ENCODE measurements around the gene ELFN1. TPM values are rescaled to one million over a fixed set of nuclear protein-coding genes. Genes with fewer than 3 reads are reported as not detected.

The ELFN1 gene
- total RNA-seq, 1 donor from 2014 or later = 2.2 TPM

DNA sequence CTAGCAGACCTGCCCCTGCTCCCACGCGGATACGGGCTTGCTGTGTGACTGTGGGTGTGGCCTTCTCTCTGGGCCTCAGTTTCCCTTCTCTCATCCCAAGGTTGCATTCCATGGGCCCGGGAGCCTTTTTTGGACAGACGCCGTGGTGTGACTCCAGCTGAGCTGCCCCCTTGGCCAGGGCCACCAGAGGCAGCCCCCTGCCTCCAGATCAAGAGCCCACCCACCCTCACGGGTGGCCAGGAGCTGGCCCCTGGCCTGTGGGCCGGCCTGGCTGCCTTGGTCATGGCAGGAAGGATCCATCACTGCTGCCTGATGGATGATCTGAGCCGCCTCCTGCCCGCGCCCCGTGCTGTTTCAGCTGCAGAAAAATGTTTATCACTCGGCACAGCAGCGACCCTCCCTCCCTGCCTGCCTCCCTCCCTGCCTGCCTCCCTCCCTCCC is 27.8 kb upstream of the ELFN1 start:
- no peaks in the 10 kb centered on the region for H3K27me3 ChIP-seq
- peaks cover 8% of the 10 kb centered on the region for H3K9me3 ChIP-seq
- H3K4me1 ChIP-seq = no peaks in the 10 kb centered on the region
- no peak overlapping the region for H3K27ac ChIP-seq
- intact Hi-C loops (cut with DNase I) = no loop called here
- no peak for DNase-seq (ENCODE audit: extremely low spot score in 2 of 2)
- no peak overlapping the region for H3K4me3 ChIP-seq
- H3K36me3 ChIP-seq = no peaks in the 10 kb centered on the region
- TF ChIP-seq POLR2AphosphoS5 (IDR thresholded peaks at IDR 0.05; ENCODE audit: insufficient read depth in 1 of 2, low read depth in 1 of 2) = no peak
- TF ChIP-seq, protein P1, sequence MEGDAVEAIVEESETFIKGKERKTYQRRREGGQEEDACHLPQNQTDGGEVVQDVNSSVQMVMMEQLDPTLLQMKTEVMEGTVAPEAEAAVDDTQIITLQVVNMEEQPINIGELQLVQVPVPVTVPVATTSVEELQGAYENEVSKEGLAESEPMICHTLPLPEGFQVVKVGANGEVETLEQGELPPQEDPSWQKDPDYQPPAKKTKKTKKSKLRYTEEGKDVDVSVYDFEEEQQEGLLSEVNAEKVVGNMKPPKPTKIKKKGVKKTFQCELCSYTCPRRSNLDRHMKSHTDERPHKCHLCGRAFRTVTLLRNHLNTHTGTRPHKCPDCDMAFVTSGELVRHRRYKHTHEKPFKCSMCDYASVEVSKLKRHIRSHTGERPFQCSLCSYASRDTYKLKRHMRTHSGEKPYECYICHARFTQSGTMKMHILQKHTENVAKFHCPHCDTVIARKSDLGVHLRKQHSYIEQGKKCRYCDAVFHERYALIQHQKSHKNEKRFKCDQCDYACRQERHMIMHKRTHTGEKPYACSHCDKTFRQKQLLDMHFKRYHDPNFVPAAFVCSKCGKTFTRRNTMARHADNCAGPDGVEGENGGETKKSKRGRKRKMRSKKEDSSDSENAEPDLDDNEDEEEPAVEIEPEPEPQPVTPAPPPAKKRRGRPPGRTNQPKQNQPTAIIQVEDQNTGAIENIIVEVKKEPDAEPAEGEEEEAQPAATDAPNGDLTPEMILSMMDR (IDR thresholded peaks at IDR 0.05) = no peak
- TF ChIP-seq POLR2A (IDR thresholded peaks at IDR 0.05) = no peak

DNA sequence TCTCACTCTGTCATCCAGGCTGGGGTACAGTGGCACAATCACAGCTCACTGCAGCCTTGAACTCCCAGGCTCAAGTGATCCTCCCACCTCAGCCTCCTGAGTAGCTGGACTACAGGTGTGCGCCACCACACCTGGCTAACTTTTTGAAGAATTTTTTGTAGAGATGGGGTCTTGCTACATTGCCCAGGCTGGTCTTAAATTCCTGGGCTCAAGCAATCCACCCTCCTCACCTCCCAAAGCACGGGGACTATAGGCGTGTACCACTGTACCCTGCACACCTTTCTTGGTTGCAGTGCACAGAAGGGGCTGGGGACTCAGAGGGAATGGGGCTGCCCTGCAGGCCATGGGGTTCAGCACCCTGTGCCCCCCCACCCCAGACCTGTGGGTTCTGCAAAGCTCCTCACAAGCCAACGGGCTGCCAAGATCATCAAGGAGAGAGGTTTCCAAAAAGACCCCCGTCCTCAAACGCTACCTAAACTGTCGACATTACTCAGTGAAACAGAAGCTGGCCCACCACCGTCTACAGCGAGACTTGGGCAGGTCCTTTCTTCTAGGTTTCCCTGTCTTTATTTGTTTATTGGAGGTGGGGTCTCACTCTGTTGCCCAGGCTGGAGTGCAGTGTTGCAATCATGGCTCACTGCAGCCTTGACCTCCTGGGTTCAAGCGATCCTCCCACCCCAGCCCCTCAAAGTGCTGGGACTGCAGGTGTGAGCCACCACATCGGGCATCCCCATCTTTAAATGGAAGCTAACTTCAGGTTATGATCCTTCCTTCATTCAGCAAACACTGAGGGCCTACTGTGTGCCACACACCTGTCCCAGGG is 26.6 kb upstream of the ELFN1 start:
- DNase-seq (ENCODE audit: extremely low spot score in 2 of 2) = no peak
- no peaks in the 10 kb centered on the region for H3K27me3 ChIP-seq
- intact Hi-C loops (cut with DNase I) = no loop called here
- H3K4me1 ChIP-seq = peaks cover 11% of the 10 kb centered on the region
- no peak overlapping the region for H3K4me3 ChIP-seq
- no peaks in the 10 kb centered on the region for H3K9me3 ChIP-seq
- no peaks in the 10 kb centered on the region for H3K36me3 ChIP-seq
- TF ChIP-seq POLR2AphosphoS5 (IDR thresholded peaks at IDR 0.05; ENCODE audit: insufficient read depth in 1 of 2, low read depth in 1 of 2) = no peak
- TF ChIP-seq, protein P1 (IDR thresholded peaks at IDR 0.05) = no peak
- TF ChIP-seq POLR2A (IDR thresholded peaks at IDR 0.05) = no peak
- H3K27ac ChIP-seq = no peak overlapping the region

GRCh38 chr7:1644341-1645070 is 25.6 kb upstream of the ELFN1 start:
- Histone ChIP-seq H3K27ac (no peak overlapping the region), H3K4me3 (no peak overlapping the region), H3K27me3 (no peaks in the 10 kb centered on the region), H3K4me1 (peaks cover 16% of the 10 kb centered on the region), H3K9me3 (no peaks in the 10 kb centered on the region), H3K36me3 (no peaks in the 10 kb centered on the region)
- TF ChIP-seq, protein P1 (IDR thresholded peaks at IDR 0.05) = no peak
- no peak for TF ChIP-seq POLR2AphosphoS5 (IDR thresholded peaks at IDR 0.05; ENCODE audit: insufficient read depth in 1 of 2, low read depth in 1 of 2)
- TF ChIP-seq POLR2A (IDR thresholded peaks at IDR 0.05) = no peak
- DNase-seq (ENCODE audit: extremely low spot score in 2 of 2) = no peak
- intact Hi-C loops (cut with DNase I) = no loop called here

GRCh38 chr7:1645071-1645409 is 25.0 kb upstream of the ELFN1 start:
- no peaks in the 10 kb centered on the region for H3K27me3 ChIP-seq
- no peaks in the 10 kb centered on the region for H3K9me3 ChIP-seq
- no peak overlapping the region for H3K27ac ChIP-seq
- H3K36me3 ChIP-seq = no peaks in the 10 kb centered on the region
- peaks cover 16% of the 10 kb centered on the region for H3K4me1 ChIP-seq
- TF ChIP-seq POLR2A (IDR thresholded peaks at IDR 0.05) (no peak), POLR2AphosphoS5 (IDR thresholded peaks at IDR 0.05; ENCODE audit: insufficient read depth in 1 of 2, low read depth in 1 of 2) (no peak)
- TF ChIP-seq, protein P1 (IDR thresholded peaks at IDR 0.05) = no peak
- no peak overlapping the region for H3K4me3 ChIP-seq
- DNase-seq (ENCODE audit: extremely low spot score in 2 of 2) = no peak
- intact Hi-C loops (cut with DNase I) = no loop called here

DNA sequence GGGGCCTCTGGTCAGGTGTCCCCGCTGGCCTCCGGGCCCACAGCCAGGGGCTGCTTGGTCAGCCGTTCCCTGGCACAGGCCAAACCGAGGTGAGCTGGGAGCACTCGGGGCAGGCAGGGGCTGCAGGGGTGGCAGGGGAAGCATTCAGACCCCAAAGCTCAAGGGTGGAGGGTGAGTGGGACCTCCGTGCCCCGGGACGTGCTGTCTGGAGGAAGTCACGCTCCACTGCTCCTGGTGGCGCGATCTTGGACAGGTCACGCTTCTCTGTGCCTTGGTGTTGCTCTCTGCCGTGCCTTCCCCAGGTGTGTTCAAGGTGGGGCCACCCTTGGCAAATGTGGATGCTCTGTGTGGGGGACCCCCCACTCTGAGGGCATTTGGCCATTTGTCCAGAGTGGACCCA is 24.6 kb upstream of the ELFN1 start:
- H3K27me3 ChIP-seq = no peaks in the 10 kb centered on the region
- H3K36me3 ChIP-seq = no peaks in the 10 kb centered on the region
- peaks cover 16% of the 10 kb centered on the region for H3K4me1 ChIP-seq
- H3K9me3 ChIP-seq = no peaks in the 10 kb centered on the region
- TF ChIP-seq POLR2A (IDR thresholded peaks at IDR 0.05) (no peak), POLR2AphosphoS5 (IDR thresholded peaks at IDR 0.05; ENCODE audit: insufficient read depth in 1 of 2, low read depth in 1 of 2) (no peak)
- TF ChIP-seq, protein P1 (IDR thresholded peaks at IDR 0.05) = no peak
- intact Hi-C loops (cut with DNase I) = no loop called here
- H3K27ac ChIP-seq = no peak overlapping the region
- no peak for DNase-seq (ENCODE audit: extremely low spot score in 2 of 2)
- no peak overlapping the region for H3K4me3 ChIP-seq
